GM12891 (cell line): Measurements from ENCODE around the gene PANK3.

Experiments used
- DNase-seq: peaks from one replicate; pipeline ENCODE4 v3.0.0; 2011; ENCODE audit warnings: low spot score; ENCODE audit not compliant: insufficient read length
- FAIRE-seq: peaks from 2 replicates; lab custom pipeline; 2011; peaks lifted over from hg19 to GRCh38; lab: Jason Lieb, UNC
- PAX5 ChIP-seq: IDR thresholded peaks from 2 replicates; pipeline ENCODE4 v1.6.1; 2011; ENCODE audit warnings: low read length, moderate library complexity, mild to moderate bottlenecking; ENCODE audit not compliant: insufficient read depth, severe bottlenecking
- POLR2A ChIP-seq: IDR thresholded peaks from 2 replicates; pipeline ENCODE4 v1.6.1; 2011; ENCODE audit warnings: low read depth, low read length, control low read depth
- POLR2AphosphoS5 ChIP-seq: IDR thresholded peaks from 2 replicates; pipeline ENCODE4 v1.6.1; 2011; ENCODE audit warnings: low read depth, low read length, control low read depth
- POU2F2 ChIP-seq: IDR thresholded peaks from 2 replicates; pipeline ENCODE4 v1.6.1; 2011; ENCODE audit warnings: low read depth, mild to moderate bottlenecking, control low read depth, low read length, moderate library complexity
- SPI1 ChIP-seq: IDR thresholded peaks from 2 replicates; pipeline ENCODE4 v1.6.1; 2011; ENCODE audit warnings: low read depth, low read length, control low read depth
- TAF1 ChIP-seq: IDR thresholded peaks from 2 replicates; pipeline ENCODE4 v1.6.1; 2011; ENCODE audit warnings: low read depth, low read length, control low read depth

Gene PANK3

DNA sequence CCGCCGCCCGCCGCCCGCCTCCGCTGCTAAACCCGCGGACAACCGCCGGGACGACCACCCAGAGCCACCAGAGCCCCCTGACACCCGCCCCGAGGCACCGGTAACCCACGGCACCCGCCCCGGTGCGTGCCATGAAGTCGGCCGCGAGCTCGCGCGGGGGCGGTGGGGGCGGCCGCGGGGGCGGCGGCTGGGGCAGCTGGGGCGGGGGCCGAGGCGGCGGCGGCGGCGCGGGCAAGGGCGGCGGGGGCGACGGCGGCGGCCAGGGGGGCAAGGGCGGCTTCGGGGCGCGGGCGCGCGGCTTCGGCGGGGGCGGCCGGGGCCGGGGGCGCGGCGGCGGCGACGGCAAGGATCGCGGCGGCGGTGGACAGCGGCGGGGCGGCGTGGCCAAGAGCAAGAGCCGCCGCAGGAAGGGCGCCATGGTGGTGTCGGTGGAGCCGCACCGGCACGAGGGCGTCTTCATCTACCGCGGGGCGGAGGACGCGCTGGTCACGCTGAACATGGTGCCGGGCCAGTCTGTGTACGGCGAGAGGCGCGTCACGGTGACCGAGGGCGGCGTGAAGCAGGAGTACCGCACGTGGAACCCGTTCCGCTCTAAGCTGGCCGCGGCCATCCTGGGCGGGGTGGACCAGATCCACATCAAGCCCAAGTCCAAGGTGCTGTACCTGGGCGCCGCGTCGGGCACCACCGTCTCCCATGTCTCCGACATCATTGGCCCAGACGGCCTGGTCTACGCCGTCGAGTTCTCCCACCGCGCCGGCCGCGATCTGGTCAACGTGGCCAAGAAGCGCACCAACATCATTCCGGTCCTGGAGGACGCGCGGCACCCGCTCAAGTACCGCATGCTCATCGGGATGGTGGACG lies 49.6 kb downstream of the PANK3 start:
- TF ChIP-seq POLR2AphosphoS5 (no peak), POU2F2 (no peak), POLR2A (no peak), SPI1 (no peak), PAX5 (no peak), TAF1 (no peak)
- no peak for DNase-seq

GRCh38 chr5:168528521-168529373 lies 50.4 kb downstream of the PANK3 start, which contains the start of gene FBLL1:
Gene FBLL1, plus strand, starts transcription at chr5:168529305. Its CDS starts 200 bp downstream, at chr5:168529505.
- no peak for TF ChIP-seq SPI1
- TF ChIP-seq POLR2A: no peak
- no peak for TF ChIP-seq PAX5
- no peak for TF ChIP-seq TAF1
- TF ChIP-seq POU2F2: no peak
- TF ChIP-seq POLR2AphosphoS5: no peak
- FAIRE-seq: no peak
- DNase-seq: no peak

More for the DNA sequence above, 49.6 kb downstream of the PANK3 start:
- no peak for FAIRE-seq

DNA sequence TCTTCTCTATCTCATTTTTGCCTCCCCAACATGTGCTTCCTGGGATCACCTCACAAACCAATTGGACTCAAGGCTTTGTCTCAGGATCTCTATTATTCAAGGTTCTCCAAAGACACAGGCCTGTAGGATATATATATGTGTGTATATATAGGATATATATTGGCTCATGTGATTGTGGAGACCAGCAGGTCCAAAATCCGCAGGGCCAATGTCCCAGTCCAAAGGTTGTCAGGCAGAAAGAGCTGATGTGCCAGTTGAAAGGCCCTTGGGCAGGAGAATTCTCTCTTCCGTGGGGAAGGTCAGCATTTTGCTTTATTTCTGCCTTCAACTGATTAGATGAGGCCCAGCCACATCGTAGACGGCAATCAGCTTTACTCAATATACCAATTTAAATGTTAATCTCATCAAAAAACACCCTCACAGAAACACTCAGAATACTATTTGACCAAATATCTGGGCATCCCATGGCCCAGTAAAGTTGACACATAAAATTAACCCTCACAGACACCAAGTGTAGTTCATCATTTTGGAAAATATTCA lies 51.3 kb downstream of the PANK3 start:
- TF ChIP-seq TAF1 (no peak), PAX5 (no peak), POLR2A (no peak), POU2F2 (no peak), SPI1 (no peak), POLR2AphosphoS5 (no peak)
- DNase-seq (no peak), FAIRE-seq (no peak)

DNA sequence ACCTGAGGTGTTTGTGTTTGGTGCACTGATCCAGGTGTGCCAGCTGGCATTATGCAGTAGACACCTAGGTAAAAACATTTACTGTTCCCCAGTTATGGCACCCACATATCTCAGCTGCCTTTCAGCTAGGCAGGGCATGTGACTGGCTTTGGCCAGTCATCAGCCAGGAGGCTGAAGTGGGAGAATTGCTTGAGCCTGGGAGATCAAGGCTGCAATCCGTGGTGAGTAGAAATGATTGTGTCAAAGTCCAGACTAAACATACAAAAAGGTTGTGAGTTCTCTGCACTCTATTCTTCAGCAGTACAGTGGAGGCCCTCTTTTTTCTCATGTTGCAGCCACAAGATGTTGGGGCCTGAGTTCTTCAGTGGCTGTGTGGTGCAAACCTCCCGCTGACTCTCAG lies 53.3 kb downstream of the PANK3 start:
- DNase-seq (no peak), FAIRE-seq (no peak)
- TF ChIP-seq PAX5 (no peak), POU2F2 (no peak), SPI1 (no peak), TAF1 (no peak), POLR2A (no peak), POLR2AphosphoS5 (no peak)

DNA sequence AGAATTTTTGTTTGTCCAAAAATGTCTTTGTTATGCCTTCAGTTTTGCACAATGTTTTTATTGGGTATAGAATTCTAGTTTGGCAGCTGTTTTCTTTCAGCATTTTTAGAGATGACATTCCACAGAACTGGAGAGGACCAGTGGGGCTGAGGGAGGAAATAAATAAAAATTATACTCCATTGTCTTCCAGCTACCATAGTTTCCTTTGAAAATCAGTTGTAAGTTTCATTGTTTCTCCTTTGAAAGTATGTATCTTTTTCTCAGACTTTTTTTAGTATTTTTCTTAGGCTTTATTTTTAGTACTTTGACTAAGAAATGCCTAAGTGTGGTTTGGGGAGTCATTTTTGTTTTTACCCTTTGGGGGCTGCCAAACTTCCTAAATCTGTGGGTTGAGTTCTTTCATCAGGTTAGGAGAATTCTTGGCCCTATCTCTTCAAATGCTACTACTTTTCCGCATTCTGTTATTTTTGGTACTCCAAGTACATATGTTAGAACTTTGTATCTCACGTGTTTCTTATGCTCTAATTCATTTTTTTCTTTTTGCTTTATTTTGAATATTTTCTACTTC lies 65.2 kb downstream of the PANK3 start:
- no peak for TF ChIP-seq POU2F2
- TF ChIP-seq POLR2A: no peak
- no peak for TF ChIP-seq SPI1
- no peak for TF ChIP-seq TAF1
- TF ChIP-seq POLR2AphosphoS5: no peak
- no peak for TF ChIP-seq PAX5
- no peak for DNase-seq
- no peak for FAIRE-seq

- TF ChIP-seq SPI1 (no peak), POLR2A (no peak), POU2F2 (no peak), PAX5 (no peak), TAF1 (no peak), POLR2AphosphoS5 (no peak)
- DNase-seq (no peak), FAIRE-seq (no peak)
Observed at GRCh38 chr5:168502563-168503237, 76.5 kb downstream of the PANK3 start.
